ENCODE results near the gene TLR6.
"Not testable (repeated sequence)": the region's sequence is repeated elsewhere in the genome, so short reads cannot be mapped to it uniquely, and the experiment has no call there.

Gene TLR6

DNA sequence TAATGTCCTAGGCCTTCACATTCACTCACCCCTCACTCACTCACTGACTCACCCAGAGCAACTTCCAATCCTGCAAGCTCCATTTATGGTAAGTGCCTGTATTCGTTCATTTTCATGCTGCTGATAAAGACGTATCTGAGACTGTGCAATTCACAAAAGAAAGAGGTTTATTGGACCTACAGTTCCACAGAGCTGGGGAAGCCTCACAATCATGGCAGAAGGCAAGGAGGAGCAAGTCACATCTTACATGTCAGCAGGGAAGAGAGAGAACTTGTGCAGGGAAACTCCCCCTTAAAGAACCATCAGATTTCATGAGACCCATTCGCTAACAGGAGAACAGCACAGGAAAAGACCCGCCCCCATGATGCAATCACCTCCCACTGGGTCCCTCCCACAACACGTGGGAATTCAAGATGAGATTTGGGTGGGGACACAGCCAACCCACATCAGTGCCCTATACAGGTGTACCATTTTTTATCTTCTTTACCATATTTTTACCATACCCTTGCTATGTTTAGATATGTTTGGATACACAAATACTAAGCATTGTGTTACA lies 33.8 kb downstream of the TLR6 start:
- DNase-seq (ENCODE audit: low read depth) = no peak

GRCh38 chr4:38821739-38822138 lies 34.9 kb downstream of the TLR6 start:
- no peak for DNase-seq (ENCODE audit: low read depth)

DNA sequence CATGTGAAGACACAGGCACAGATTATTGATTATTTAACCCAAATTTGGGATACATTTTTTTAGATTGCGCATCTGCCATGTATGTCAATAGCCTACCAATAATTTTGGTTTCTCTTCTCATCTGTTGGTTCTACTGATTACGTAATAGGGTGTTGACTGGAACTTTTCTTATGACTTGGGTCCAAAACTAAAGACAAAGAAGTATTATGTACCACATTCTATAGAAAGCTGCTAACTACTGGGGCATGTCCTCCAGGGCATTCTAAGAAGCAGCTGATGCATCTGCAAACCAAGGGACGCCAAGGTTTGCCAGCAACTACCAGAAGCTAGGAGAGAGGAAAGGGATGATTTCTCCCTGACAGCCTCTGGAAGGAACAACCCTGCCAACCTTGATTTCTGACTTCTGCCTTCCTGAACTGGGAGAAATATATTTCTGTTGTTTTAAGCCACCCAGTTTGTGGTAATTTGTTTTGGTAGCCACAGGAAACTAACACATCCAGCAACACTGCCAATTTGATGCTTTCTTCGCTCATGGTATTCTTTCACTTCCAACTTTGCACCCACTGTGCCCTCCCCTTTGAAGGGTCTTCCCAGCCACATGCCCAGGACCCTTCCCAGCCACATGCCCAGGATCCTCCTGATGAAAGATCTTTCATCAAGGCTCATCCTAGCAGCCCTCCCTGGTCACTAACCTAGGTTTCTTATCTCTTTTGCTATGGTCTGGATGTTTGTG lies 36.1 kb downstream of the TLR6 start:
- DNase-seq (ENCODE audit: low read depth) = no peak

- no peak for DNase-seq (ENCODE audit: low read depth)
These were observed 37.0 kb downstream of the TLR6 start for GRCh38 chr4:38819569-38819968.

GRCh38 chr4:38818441-38818976 lies 38.1 kb downstream of the TLR6 start:
- no peak for DNase-seq (ENCODE audit: low read depth)

DNA sequence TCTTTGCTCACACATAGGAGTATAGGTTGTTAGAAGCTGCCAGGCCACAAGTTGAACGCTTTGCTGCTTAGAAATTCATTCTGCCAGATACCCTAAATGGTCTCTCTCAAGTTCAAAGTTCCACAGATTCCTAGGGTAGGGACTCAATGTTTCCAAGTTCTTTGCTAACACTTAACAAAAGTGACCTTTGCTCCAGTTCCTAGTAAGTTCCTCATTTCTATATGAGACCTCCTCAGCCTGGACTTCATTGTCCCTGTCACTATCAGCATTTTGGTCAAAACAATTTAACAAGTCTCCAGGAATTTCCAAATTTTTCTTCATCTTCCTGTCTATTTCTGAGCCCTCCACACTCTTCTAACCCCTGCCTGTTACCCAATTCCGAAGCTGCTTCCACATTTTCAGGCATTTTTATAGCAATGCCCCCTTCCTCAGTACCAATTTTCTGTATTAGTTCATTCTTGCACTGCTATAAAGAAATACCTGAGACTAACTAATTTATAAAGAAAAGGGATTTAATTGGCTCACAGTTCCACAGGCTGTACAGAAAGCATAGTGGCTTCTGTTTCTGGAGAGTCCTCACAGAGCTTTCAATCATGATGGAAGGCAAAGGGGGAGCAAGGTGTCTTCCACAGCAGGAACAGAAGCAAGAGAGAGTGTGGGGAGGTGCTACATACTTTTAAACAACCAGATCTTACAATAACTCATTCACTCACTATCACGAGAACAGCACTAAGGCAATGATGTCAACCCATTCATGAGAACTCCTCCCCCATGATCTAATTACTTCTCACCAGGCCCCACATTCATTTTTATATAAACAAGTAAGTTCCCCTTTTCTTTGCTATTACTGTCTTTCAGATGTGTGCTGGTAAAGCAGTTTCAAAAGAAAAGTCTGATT lies 40.5 kb downstream of the TLR6 start:
- no peak for DNase-seq (ENCODE audit: low read depth)

- no peak for DNase-seq (ENCODE audit: low read depth)
These were observed 42.2 kb downstream of the TLR6 start for GRCh38 chr4:38814386-38814785.

DNA sequence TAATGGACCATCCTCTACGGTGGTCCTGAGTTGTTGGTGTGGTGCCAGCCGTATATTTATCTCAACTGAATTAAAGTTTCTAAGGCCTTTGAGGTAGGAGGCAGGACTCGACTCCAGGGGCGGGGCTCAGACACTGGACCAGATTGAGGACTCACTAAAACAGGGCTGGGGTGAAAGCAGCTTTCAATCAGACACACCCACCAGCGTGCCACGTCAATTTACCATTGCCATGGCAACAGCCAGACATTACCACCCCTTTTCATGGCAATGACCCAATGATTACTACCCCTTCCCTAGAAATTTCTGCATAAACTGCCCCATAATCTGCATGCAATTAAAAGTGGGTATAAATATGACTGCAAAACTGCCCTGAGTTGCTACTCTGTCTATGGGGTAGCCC lies 45.3 kb downstream of the TLR6 start:
- no peak for DNase-seq (ENCODE audit: low read depth)

- DNase-seq (ENCODE audit: low read depth) = not testable (repeated sequence)
These were observed 49.2 kb downstream of the TLR6 start for GRCh38 chr4:38807462-38807861.

GRCh38 chr4:38806251-38806650 lies 50.4 kb downstream of the TLR6 start:
- DNase-seq (ENCODE audit: low read depth) = not testable (repeated sequence)

- DNase-seq (ENCODE audit: low read depth) = no peak
These were observed 51.0 kb downstream of the TLR6 start for GRCh38 chr4:38805530-38806145.

DNA sequence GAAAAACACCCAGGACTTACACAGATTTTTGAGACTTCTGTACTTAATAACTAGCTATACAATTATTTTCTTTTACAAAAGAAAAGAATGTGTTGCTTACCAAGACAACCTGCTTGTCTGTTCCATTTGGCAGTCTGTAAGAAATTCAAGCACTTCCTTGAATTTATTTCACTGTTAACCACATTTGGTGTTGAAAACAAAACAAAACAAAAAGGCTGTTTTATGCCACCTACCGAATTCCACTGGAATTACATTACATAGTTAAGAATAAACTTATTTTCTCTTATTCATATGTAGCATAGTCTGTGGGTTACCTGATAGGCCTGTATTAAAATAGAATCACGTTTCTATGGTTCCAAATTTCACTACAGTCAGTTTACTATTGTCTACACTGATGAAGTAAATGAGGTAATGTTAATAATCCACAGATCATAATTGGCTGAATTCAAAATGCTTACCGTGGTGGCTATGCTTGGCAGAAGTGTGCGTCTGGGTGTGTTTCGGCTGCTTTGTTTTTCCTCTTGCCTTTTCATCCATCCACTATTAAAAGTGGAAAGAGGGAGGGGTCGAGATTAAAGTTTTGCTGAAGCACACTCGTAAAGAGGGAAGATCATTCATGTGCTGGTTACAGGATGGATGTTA lies 51.8 kb downstream of the TLR6 start, which contains the start of gene TLR1:
TLR1 (minus strand) TSS at position 138 of the 642 bp plus-strand sequence. CDS start 5,960 bp downstream, outside the sequence.
- DNase-seq (ENCODE audit: low read depth) = no peak

- no peak for DNase-seq (ENCODE audit: low read depth)
These were observed 52.6 kb downstream of the TLR6 start for GRCh38 chr4:38803833-38804653.

DNA sequence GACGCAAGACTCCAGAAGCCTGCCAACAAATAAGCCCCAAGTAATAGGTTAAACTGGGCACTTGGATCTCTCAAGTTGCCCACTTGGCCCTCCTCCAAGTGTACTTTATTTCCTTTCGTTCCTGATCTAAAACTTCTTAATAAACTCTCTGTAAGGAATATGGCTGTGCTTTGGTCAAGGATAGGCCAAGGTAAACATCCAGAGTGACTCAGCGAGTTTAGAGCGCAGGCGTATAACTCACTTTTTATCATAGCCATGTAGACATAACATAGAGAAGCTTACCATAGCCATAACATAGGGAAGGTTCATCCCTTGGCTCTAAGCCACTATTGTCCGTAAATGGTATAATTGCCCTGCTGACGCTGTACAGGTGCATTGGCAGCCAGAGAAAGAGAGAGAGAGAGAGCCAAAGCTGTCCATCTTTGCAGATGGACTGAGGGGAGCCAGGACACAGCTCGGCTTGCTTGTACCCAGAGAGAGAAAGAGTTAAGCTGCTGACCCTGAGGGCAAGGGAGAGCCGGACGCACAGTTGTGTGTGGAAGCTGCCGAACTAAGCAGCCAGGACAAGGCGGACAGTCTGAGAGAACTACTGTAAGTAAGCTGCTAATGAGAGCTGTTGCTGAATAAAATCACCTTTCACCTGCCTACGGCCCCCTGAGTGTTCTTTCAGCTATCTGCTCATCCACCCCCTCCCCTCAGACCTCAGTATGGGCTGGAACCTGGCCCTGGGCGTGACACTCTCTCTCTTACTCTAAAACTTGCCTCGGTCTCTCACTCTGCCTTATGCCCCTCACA lies 53.9 kb downstream of the TLR6 start:
- no peak for DNase-seq (ENCODE audit: low read depth)

DNA sequence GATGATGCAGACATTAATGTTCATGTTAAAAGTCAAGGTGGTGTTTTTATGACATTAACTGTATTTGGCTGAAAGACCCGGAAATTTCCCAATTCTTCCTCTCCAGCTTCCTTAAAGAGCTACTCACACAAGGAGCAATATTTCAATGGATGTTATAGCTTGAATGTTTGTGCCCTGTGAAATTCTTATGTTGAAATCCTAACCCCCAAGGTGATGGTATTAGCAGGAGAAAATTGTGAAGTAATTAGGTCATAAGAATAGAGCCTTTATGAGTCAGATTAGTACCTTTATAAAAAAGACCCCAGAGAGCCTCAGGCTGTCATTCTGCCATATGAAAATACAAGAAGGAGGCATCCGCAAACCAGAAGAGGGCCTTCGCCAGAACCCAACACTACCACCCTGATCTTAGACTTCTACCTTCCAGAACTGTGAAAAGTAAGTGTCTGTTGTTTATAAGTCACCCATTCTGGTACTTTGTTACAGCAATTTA lies 55.6 kb downstream of the TLR6 start:
- no peak for DNase-seq (ENCODE audit: low read depth)

DNA sequence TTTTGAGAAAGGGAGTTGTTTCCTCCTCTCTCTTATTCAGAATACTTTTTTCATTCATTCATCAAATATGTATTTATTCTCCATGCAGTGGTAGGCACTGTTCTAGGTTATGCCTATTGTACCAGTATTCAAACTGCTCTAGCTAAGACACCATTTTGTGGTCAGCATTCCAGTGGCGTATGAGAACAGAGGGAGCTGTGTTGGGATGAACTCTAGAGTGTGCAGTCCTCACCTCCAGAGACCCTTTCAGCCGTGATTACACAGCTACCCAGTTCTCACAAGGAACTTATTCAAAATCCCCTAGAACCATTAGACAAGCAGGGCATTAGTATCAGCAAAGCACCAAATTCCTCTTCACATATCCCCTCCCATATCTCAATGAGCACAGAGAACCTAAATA lies 56.3 kb downstream of the TLR6 start:
- DNase-seq (ENCODE audit: low read depth) = no peak

- DNase-seq (ENCODE audit: low read depth) = no peak
These were observed 61.5 kb downstream of the TLR6 start for GRCh38 chr4:38795087-38795486.

- no peak for DNase-seq (ENCODE audit: low read depth)
These were observed 62.6 kb downstream of the TLR6 start for GRCh38 chr4:38794051-38794450.

DNA sequence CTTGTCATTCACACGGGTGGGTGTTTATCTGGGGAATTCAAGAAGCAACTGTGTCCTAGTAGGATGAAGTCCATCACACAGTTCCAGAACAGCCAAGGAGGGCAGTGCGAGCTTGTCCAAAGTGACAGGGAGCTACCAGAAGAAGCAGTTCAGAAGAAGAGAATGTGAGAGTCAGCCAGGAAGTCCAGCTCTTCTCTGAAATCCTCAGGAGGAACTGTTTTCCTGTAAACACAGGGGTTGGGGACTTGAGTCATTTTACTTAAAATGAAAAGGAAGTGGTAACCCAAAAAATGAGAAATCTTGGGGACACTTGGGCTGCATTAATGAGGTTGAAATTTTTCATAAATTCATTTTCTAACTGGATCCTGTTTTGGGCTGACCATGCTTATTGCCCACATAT lies 65.6 kb downstream of the TLR6 start:
- DNase-seq (ENCODE audit: low read depth) = no peak

GRCh38 chr4:38788317-38788716 lies 68.3 kb downstream of the TLR6 start:
- no peak for DNase-seq (ENCODE audit: low read depth)
